Thyroid gland (tissue), 4 donors: ENCODE measurements around the gene SPATA17. TPM values are rescaled to one million over a fixed set of nuclear protein-coding genes. Genes with fewer than 3 reads are reported as not detected.
A peak's percentile ranks its signal among the peaks of the same experiment; 100 is the strongest.

Source experiments
- DNase-seq, 2 donors: peaks; one replicate each; pipeline ENCODE4 v3.0.0-alpha.2; 2019
- H3K27ac ChIP-seq, 3 donors: fragments of 200-600 bp; sonication (generic); 1 replicate in 2 of 3; 2 replicates in 1 of 3; pipeline ENCODE4 v1.5.1; 2016 to 2019; ENCODE audit warnings: mild to moderate bottlenecking in 1 of 3, moderate library complexity in 1 of 3
- H3K27me3 ChIP-seq: fragments of 200-600 bp; sonication (generic); one replicate; pipeline ENCODE4 v1.5.1; 2019
- H3K36me3 ChIP-seq, 2 donors: fragments of 200-600 bp; sonication (generic); one replicate each; pipeline ENCODE4 v1.5.1; 2016 to 2019
- H3K4me1 ChIP-seq, 2 donors: fragments of 200-600 bp; sonication (generic); one replicate each; pipeline ENCODE4 v1.5.1; 2017 to 2019
- H3K4me3 ChIP-seq, 3 donors: fragments of 200-600 bp; sonication (generic); replicated peaks in 1 of 3; 1 replicate in 2 of 3; 2 replicates in 1 of 3; pipeline ENCODE4 v1.5.1; 2016; ENCODE audit warnings: mild to moderate bottlenecking in 1 of 3
- H3K9me3 ChIP-seq: fragments of 200-600 bp; sonication (generic); one replicate; pipeline ENCODE4 v1.5.1; 2017
- POLR2A ChIP-seq, 2 donors: fragments of 450-650 bp; IDR thresholded peaks; one replicate each; pipeline ENCODE4 v1.6.1; 2017; ENCODE audit warnings: antibody characterized with exemption in 2 of 2, mild to moderate bottlenecking in 2 of 2, moderate library complexity in 1 of 2
- WGBS, 2 donors: methylation state at CpG; one replicate each; pipeline ENCODE4 v1.1.5; 2017; 5-methylcytosine and 5-hydroxymethylcytosine counted together
- intact Hi-C: fragments of 100-400 bp; cut with DNase I; formaldehyde crosslinking; loops from one replicate; pipeline ENCODE4 v1.15.1; 2023
- total RNA-seq, 4 donors: library from RNA; depleted of rRNA; stranded (reverse); fragments of >200 nt; gene quantifications; one replicate each; pipeline ENCODE4 v1.2.3, GENCODE V29; 2016
- TF ChIP-seq, protein P1 (sequence below), 6 experiments: fragments of 200-600 bp in 3 of 6; fragments of 450-650 bp in 3 of 6; sonication (generic) in 3 of 6; IDR thresholded peaks; one replicate each; pipeline ENCODE4 v1.5.1; 2016 to 2019; ENCODE audit warnings: antibody characterized with exemption in 6 of 6, mild to moderate bottlenecking in 2 of 6, inconsistent platforms in 1 of 6, moderate library complexity in 1 of 6

SPATA17 gene
- total RNA-seq, 4 donors from 2014 or later = 1.2 to 5.8 (median 3.2) TPM

DNA sequence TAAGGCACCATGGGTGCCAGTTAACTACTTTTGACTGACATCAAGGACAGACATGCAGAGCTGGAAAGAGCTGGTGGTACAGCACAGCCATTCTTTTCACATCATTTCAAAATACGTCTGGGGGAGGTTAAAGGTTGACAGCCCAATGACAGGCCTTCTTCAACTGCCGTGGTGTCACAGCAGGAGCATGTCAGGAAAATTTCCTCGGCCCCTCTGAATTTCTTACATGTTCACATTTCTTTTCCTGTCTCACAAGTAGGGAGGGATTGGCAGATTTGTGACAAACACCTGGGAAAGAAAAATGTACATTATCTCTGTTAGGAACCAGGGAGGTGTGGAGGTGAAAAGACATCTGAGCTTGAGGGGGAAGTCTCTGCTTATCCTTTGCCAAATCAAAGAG is 279.1 kb downstream of the SPATA17 start:
- Histone ChIP-seq H3K9me3 (no peaks in the 10 kb centered on the region), H3K4me1 (no peaks in the 10 kb centered on the region), H3K27ac (no peak overlapping the region), H3K36me3 (no peaks in the 10 kb centered on the region), H3K27me3 (no peaks in the 10 kb centered on the region), H3K4me3 (no peak overlapping the region)
- DNase-seq = no peak
- WGBS, 2 donors = 71 to 79% methylated on average over 3 of the region's 3 CpGs
- TF ChIP-seq, protein P1, sequence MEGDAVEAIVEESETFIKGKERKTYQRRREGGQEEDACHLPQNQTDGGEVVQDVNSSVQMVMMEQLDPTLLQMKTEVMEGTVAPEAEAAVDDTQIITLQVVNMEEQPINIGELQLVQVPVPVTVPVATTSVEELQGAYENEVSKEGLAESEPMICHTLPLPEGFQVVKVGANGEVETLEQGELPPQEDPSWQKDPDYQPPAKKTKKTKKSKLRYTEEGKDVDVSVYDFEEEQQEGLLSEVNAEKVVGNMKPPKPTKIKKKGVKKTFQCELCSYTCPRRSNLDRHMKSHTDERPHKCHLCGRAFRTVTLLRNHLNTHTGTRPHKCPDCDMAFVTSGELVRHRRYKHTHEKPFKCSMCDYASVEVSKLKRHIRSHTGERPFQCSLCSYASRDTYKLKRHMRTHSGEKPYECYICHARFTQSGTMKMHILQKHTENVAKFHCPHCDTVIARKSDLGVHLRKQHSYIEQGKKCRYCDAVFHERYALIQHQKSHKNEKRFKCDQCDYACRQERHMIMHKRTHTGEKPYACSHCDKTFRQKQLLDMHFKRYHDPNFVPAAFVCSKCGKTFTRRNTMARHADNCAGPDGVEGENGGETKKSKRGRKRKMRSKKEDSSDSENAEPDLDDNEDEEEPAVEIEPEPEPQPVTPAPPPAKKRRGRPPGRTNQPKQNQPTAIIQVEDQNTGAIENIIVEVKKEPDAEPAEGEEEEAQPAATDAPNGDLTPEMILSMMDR (IDR thresholded peaks at IDR 0.05) = no peak
- TF ChIP-seq POLR2A (IDR thresholded peaks at IDR 0.05) = no peak
- intact Hi-C loops = no loop called here

DNA sequence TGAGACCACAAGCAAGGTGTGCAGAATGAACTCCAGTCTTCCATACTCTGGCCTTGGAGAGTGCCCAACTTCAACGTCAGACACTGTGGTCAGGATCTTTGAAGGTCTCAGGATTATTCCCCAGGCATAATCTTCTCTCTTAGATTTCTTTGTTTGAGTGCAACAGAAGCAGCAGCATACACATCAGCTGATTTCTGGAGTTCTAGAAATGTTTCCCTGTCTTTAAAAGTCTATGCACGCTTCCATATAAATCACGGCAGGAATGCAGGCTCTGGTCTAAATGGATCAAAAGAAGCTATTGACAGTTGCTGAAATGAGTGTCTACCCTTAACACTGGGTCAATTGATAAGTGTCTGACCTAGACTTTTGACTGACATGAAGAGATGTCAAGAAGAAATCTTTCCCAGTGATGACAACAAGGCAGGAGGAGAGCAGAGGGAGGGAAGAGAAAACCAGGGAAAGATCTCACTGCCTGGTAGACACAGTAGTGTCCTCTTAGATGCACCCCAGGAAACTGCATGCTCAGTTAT is 279.7 kb downstream of the SPATA17 start:
- no peaks in the 10 kb centered on the region for H3K9me3 ChIP-seq
- no peaks in the 10 kb centered on the region for H3K36me3 ChIP-seq
- WGBS, 2 donors = 74 to 81% methylated on average over 3 of the region's 3 CpGs

DNA sequence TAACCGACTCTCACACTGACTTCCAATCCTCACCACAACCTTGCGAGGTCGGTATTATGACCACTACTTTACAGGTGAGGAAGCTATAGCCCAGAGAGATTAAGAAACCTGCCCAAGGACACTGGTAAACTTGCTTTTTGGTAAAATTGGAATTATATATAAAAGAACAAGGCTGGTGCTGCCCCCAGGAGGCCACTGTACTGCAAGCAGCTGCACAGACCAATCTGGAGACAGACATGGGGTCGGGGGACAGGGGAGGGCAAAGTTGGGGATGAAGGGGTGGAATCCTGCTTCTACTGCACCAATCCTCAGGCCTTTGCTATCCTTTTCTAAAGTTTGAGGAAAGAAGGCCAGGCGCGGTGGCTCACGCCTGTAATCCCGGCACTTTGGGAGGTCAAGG is 280.8 kb downstream of the SPATA17 start:
- TF ChIP-seq POLR2A (IDR thresholded peaks at IDR 0.05) = no peak
- TF ChIP-seq, protein P1 (IDR thresholded peaks at IDR 0.05) = peak in 1 of 6 experiments; percentile 10
- H3K9me3 ChIP-seq = no peaks in the 10 kb centered on the region
- peak in 1 of 2 donors; percentile 5 for DNase-seq
- no peak overlapping the region for H3K4me3 ChIP-seq
- H3K27ac ChIP-seq = no peak overlapping the region
- intact Hi-C loops = no loop called here
- H3K4me1 ChIP-seq = no peaks in the 10 kb centered on the region
- H3K36me3 ChIP-seq = no peaks in the 10 kb centered on the region
- no peaks in the 10 kb centered on the region for H3K27me3 ChIP-seq
- WGBS, 2 donors = 82 to 91% methylated on average over 8 of the region's 8 CpGs

More for the DNA sequence above, 279.7 kb downstream of the SPATA17 start:
- H3K4me1 ChIP-seq = no peaks in the 10 kb centered on the region
- no peak for DNase-seq
- intact Hi-C loops = no loop called here
- no peak for TF ChIP-seq POLR2A (IDR thresholded peaks at IDR 0.05)
- TF ChIP-seq, protein P1 (IDR thresholded peaks at IDR 0.05) = no peak
- H3K27me3 ChIP-seq = no peaks in the 10 kb centered on the region
- H3K4me3 ChIP-seq = no peak overlapping the region
- no peak overlapping the region for H3K27ac ChIP-seq

DNA sequence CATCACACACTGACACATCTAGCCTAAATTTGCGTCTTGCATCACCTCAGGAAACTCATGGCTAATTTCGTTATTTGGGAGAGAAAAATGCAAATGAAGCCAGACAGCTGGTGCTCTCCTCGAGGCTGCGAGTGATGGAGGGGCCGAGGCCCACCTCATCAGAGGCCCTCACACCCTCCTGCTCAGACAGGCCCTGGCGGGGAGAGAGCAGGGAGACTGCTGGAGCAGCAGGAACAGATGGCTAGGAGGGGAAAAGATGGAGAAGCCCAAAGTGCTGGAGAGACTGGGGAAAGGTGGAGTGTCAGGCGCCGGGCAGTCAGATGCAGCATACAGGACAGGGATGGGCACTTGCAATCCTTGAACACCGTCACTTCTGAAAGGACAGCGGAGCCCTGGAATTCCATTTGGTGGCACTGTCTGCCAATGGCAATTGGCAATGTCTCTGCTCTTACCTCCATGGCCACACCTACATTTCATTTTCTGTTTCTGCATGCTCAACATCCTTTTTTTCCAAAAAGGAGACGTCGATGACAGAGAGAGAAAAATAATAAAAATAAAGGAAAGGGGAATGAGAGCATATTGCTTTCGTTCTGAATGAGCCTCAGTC is 286.2 kb downstream of the SPATA17 start:
- Histone ChIP-seq H3K27me3 (no peaks in the 10 kb centered on the region), H3K36me3 (no peaks in the 10 kb centered on the region), H3K4me1 (no peaks in the 10 kb centered on the region), H3K4me3 (no peak overlapping the region), H3K9me3 (no peaks in the 10 kb centered on the region), H3K27ac (no peak overlapping the region)
- peak in 1 of 2 donors; percentile 5 for DNase-seq
- WGBS, 2 donors = 66 to 74% methylated on average over 13 of the region's 13 CpGs
- TF ChIP-seq POLR2A (IDR thresholded peaks at IDR 0.05) = no peak
- TF ChIP-seq, protein P1 (IDR thresholded peaks at IDR 0.05) = peak in 1 of 6 experiments; percentile 16
- intact Hi-C loops = no loop called here

DNA sequence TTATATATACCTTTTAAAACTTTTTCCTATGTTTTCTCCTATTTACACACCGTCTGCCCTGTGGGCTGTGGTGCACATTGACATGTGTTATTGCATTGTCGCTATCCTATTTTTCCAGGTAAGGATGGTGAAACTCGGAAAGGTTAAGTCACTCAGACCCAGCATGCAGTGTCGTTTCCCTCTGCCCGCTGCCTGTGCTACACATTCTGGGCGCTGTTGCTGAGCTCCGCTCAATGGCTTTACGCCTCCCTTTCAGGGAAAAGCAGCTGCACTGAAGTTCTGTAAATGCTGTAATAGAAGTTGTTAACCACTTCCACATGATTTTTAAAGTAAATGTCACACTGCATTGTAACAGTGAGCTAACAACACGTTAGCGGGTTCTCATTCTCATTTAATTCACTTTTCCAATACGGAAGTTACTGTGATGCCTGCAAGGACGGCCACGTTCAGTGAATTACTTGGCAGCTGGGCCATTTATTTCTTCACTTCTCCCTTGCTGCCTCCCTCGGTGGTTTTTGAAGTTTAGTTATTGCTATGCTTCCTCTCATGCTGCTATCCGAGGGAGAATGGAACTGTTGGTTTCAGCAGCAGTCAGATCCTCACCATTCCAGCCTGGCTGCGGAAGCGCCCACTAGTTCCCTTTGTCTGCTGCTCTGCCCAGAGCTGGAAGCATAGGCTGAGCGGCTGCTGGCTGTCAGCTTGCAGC is 288.7 kb downstream of the SPATA17 start:
- no peaks in the 10 kb centered on the region for H3K4me1 ChIP-seq
- 65% methylated on average over 18 of the region's 18 CpGs for WGBS, 2 donors
- no peak for DNase-seq
- intact Hi-C loops = no loop called here
- TF ChIP-seq, protein P1 (IDR thresholded peaks at IDR 0.05) = no peak
- no peak for TF ChIP-seq POLR2A (IDR thresholded peaks at IDR 0.05)
- no peaks in the 10 kb centered on the region for H3K36me3 ChIP-seq
- no peaks in the 10 kb centered on the region for H3K9me3 ChIP-seq
- H3K27ac ChIP-seq = no peak overlapping the region
- H3K27me3 ChIP-seq = no peaks in the 10 kb centered on the region
- no peak overlapping the region for H3K4me3 ChIP-seq
